ENCODE results near the gene CHST12. TPM values are rescaled to one million over a fixed set of nuclear protein-coding genes. Genes with fewer than 3 reads are reported as not detected.

CHST12 gene
- total and polyA plus RNA-seq, 10 of the 15 experiments (the other 5 are each of a cell fraction or from before 2014, with no cell fraction given), result 0.05 to 14.2 (median 3.3) TPM

DNA sequence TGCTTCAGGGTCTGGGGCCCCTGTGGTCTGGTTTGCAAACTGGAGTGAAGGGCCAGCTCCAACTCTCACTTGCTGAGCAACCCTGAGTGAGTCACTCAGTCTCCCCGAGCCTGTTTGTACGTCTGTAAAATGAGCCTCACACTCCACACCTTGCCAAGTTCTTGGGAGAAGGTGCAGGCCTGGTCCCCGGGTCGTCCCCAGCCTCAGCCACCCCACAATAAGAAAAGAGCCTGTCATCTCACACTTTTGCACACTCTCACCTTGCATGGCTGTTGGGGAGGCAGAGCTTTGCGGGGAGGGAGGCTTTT is 67.6 kb downstream of the CHST12 start (continued):
- TF ChIP-seq KDM1A (IDR thresholded peaks at IDR 0.05; ENCODE audit: borderline replicate concordance) (no peak), RAD21 (IDR thresholded peaks at IDR 0.05; ENCODE audit: insufficient read depth, low read depth, low read length) (no peak), RFX5 (IDR thresholded peaks at IDR 0.05; ENCODE audit: low read depth, low read length) (no peak), RBBP5 (conservative IDR thresholded peaks at IDR 0.05) (no peak), MEF2B (IDR thresholded peaks at IDR 0.05; ENCODE audit: partially characterized antibody, poor library complexity, severe bottlenecking) (no peak), TAF1 (IDR thresholded peaks at IDR 0.05; ENCODE audit: borderline replicate concordance, low read depth, low read length) (no peak)
- TF ChIP-seq, protein P1, sequence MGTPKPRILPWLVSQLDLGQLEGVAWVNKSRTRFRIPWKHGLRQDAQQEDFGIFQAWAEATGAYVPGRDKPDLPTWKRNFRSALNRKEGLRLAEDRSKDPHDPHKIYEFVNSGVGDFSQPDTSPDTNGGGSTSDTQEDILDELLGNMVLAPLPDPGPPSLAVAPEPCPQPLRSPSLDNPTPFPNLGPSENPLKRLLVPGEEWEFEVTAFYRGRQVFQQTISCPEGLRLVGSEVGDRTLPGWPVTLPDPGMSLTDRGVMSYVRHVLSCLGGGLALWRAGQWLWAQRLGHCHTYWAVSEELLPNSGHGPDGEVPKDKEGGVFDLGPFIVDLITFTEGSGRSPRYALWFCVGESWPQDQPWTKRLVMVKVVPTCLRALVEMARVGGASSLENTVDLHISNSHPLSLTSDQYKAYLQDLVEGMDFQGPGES (IDR thresholded peaks at IDR 0.05), result no peak

- Histone ChIP-seq H3K36me3 (ENCODE audit: control insufficient read depth in 2 of 2, insufficient read depth in 2 of 2, low read length in 1 of 2) (no peaks in the 10 kb centered on the region), H4K20me1 (ENCODE audit: control insufficient read depth, insufficient read depth) (no peaks in the 10 kb centered on the region), H3K9me3 (replicated peaks; ENCODE audit: control insufficient read depth, insufficient read depth, low read length) (no peaks in the 10 kb centered on the region), H3K27me3 (replicated peaks in 1 of 2; ENCODE audit: control insufficient read depth in 2 of 2, insufficient read depth in 2 of 2, low read length in 1 of 2) (no peaks in the 10 kb centered on the region), H3K4me3 (no peak overlapping the region), H3K4me1 (ENCODE audit: control insufficient read depth, insufficient read depth, low read length) (no peaks in the 10 kb centered on the region), H3K79me2 (ENCODE audit: control insufficient read depth, insufficient read depth, low read length) (no peaks in the 10 kb centered on the region), H3K4me2 (ENCODE audit: control insufficient read depth, insufficient read depth) (no peak overlapping the region), H3K27ac (ENCODE audit: control insufficient read depth, insufficient read depth) (no peak overlapping the region), H2AFZ (ENCODE audit: control insufficient read depth, low read depth, low read length) (no peak overlapping the region), H3K9ac (ENCODE audit: control insufficient read depth, insufficient read depth, low read length) (no peak overlapping the region)
- intact Hi-C loops (cut with micrococcal nuclease; ENCODE audit: unreplicated experiment) (no loop called here), in situ Hi-C loops (cut with MboI) (no loop called here)
- POLR2A ChIA-PET, result no interaction called here
- WGBS (ENCODE audit: insufficient coverage, insufficient replicate concordance, low lambda C conversion rate, missing lambda C conversion rate), result 27% methylated on average over 17 of the region's 17 CpGs
- ATAC-seq (no peak; the same call in 2 of the 3 replicates), FAIRE-seq (no peak), DNase-seq (ENCODE audit: low read depth, low spot score) (no peak)
- CTCF ChIA-PET, result interaction anchor here (1.2 to 6.7 kb wide), 4 partner anchors 12 to 65 kb away, joined by 6 to 114 read pairs (median 13); no protein-coding TSS in a partner anchor
- RAD21 ChIA-PET (ENCODE audit: unreplicated experiment), result interaction anchor here (1.7 to 3.7 kb wide), 2 partner anchors 19 to 123 kb away, joined by 6 to 42 read pairs; no protein-coding TSS in a partner anchor
- SMC1A ChIA-PET (ENCODE audit: uncharacterized antibody, unreplicated experiment), result interaction anchor here (1.5 to 1.8 kb wide), 2 partner anchors 20 to 117 kb away, joined by 3 to 6 read pairs; no protein-coding TSS in a partner anchor
- no TSS peak for BruUV-seq (replicated peaks)
- no peak for TF ChIP-seq SMAD5 (IDR thresholded peaks at IDR 0.05; ENCODE audit: low read depth)
- TF ChIP-seq ZNF622 (IDR thresholded peaks at IDR 0.05), result no peak
- no peak for TF ChIP-seq JUNB (IDR thresholded peaks at IDR 0.05)
- TF ChIP-seq TCF12 (IDR thresholded peaks at IDR 0.05; ENCODE audit: low read depth, low read length), result no peak
- TF ChIP-seq BHLHE40 (IDR thresholded peaks at IDR 0.05; ENCODE audit: borderline replicate concordance in 1 of 2, low read depth in 2 of 2, low read length in 1 of 2), result no peak
- no peak for TF ChIP-seq PAX5 (IDR thresholded peaks at IDR 0.05; ENCODE audit: borderline replicate concordance, low read depth, low read length)
- TF ChIP-seq, protein P2, sequence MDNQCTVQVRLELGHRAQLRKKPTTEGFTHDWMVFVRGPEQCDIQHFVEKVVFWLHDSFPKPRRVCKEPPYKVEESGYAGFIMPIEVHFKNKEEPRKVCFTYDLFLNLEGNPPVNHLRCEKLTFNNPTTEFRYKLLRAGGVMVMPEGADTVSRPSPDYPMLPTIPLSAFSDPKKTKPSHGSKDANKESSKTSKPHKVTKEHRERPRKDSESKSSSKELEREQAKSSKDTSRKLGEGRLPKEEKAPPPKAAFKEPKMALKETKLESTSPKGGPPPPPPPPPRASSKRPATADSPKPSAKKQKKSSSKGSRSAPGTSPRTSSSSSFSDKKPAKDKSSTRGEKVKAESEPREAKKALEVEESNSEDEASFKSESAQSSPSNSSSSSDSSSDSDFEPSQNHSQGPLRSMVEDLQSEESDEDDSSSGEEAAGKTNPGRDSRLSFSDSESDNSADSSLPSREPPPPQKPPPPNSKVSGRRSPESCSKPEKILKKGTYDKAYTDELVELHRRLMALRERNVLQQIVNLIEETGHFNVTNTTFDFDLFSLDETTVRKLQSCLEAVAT (IDR thresholded peaks at IDR 0.05), result no peak
Observed at GRCh38 chr7:2471396-2471795, 68.0 kb downstream of the CHST12 start.

All from GM12878 (cell line).